Peyer's patch (tissue), 4 donors: Measurements from ENCODE around the gene KRT71.

ENCODE experiments used
- CTCF ChIP-seq, 6 experiments: fragments of 450-650 bp in 4 of 6; fragments of 200-600 bp in 2 of 6; sonication (generic) in 1 of 6; IDR thresholded peaks; one replicate each; pipeline ENCODE4 v1.5.1; 2017 to 2019; ENCODE audit warnings: antibody characterized with exemption in 6 of 6, mild to moderate bottlenecking in 3 of 6, moderate library complexity in 1 of 6
- POLR2A ChIP-seq, 2 donors: fragments of 450-650 bp; IDR thresholded peaks; one replicate each; pipeline ENCODE4 v1.5.1; 2017; ENCODE audit warnings: antibody characterized with exemption in 2 of 2, mild to moderate bottlenecking in 2 of 2, moderate library complexity in 2 of 2

DNA sequence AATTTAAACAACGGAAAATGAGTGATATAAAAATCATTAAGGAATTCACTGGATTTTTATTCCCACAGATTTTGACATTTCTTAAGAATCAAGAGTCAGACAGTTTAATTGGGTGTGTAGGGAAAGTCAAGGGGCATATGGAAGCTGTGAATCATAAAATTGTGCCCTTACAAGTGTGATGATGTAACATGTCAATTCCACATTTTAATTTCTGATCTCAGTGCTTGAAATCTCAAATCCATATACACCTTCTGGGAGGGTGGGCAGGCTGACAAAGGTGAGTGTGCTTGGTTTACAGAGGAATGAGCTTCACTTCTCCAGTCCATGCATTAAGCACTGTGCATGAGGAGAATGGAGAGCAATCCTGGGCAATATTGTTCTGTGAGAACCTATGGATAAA lies 58.8 kb downstream of the KRT71 start:
- TF ChIP-seq POLR2A (IDR thresholded peaks at IDR 0.05) (no peak), CTCF (IDR thresholded peaks at IDR 0.05) (no peak)
